Left hindlimb (tissue), 1 donor: ENCODE results near the gene PIEZO1.
"Not testable (repeated sequence)": the region's sequence is repeated elsewhere in the genome, so short reads cannot be mapped to it uniquely, and the experiment has no call there.

Experiments used
- DNase-seq: peaks from one replicate; pipeline ENCODE4 v3.0.0-alpha.2; 2018

PIEZO1 gene

GRCh38 chr16:88803264-88803987, 18.4 kb upstream of the PIEZO1 start, which contains the start of gene CDT1:
TSS of gene CDT1 (plus strand) at chr16:88803789. CDS start at chr16:88803832, 43 bp downstream.
- DNase-seq = peak; percentile 88

DNA sequence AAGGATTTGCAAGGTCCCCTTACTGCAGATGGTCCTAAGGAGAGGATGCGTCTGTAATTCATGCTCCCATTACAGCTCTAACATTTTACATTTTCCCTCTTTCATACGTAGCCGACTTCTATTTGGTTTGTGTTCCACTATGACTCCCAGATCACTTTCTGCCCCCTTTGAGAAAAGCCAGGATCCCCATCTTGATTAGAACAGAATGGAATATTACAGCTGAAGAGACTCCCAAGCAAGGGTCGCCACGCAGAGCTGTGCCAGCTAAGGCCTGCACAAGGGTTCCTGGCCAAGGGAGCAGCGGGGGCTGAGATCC, 15.2 kb upstream of the PIEZO1 start:
- no peak for DNase-seq

DNA sequence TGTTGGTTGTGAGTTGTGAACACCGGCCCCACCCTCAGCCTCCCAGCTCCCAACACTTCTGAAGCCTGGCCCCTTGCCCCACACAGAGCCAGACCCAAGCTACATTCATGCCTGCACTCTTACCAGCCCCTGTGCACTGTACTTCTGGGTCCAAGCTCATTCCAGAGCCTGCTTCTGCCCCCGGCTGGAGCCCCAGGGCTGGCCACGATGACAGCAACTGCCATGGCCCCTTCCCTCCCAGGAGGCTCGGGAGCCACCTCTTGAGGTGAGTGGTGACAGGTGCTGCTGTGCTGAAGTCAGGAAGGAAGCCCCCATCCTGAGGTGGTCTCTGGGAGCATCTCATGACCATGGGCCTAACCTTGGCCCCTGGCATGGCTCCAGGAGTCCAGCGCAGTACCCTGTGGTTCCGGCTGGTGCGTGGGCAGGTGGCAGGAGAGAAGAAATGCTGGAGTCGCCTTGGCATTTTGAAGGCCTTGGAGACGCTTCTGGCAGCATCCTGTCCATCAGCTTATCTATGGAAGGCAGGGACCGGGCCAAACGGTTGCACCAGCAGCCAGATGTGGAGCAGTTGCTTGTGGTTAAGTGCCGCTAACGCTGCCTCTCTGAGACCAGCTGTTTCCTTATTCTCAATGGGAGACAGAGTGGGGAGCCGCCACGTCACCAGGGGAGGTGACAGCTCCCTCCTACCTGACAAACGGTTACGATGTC, 14.7 kb upstream of the PIEZO1 start:
- no peak for DNase-seq

DNA sequence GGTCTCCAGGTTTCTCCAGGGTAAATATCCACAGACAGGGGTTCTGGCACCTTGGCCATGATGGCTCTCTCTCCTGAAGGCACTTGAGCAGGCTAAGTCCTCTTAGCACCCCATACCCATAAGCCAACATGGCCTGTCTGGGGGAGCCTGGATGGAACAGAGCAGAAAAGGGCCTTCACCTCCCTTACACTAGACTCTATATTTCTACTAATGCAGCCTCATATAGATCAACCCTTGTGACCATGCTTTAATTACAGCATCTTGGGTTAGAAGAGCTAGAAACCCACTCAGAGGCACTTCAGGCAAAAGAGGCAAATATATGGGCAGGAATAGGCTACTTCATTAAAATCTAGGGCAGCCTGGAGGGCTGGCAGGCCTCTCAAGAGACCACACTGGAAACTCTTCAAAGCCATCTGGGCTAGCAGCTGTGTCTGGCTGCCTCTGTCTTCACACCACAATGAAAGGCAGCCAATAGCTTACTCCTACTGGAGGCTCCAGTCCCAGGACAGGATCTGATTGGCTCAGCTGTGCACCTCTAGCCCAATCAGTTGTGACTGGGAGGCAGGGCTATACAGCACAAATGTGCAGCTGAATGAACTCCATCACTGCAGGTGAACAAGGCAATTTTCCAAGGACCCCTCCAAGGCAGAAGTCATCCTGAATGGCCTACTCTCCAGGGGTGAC, 13.9 kb upstream of the PIEZO1 start:
- no peak for DNase-seq

DNA sequence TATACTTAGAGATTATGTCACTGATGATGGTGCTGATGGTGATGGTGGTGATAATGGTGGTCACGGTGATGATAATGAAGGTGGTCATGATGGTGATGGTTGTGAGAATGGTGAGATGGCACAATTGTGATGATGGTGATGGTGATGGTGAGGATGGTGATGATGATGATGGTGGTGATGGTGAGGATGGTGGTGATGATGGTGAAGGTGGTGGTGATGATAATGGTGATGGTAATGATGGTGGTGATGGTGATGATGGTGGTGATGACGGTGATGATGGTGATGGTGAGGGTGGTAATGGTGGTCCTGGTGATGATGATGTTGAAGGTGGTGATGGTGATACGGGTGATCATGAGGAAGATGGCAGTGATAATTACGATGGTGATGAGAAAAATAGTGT, 13.1 kb upstream of the PIEZO1 start:
- DNase-seq = no peak

DNA sequence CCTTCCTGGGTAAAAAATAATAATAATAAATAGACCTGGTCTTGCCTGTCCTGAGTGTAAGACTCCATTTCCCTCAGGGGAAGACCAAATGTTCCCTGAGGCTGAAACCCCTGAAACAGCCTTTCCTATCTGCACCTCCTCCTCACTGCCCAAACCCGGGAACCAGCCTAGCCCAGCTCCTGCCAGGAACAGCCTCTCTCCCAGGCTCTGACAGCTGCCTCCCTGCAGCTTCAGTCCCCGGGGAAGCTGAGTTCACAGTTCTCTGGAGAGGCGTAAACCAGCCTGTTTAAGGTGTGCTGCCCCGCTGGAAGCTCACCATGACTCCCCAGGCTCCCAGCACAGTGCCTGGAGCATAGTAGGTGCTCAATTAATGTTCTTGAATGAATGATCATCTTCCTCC, 11.3 kb upstream of the PIEZO1 start:
- DNase-seq = no peak

GRCh38 chr16:88793251-88793954, 8.4 kb upstream of the PIEZO1 start:
- DNase-seq = no peak

DNA sequence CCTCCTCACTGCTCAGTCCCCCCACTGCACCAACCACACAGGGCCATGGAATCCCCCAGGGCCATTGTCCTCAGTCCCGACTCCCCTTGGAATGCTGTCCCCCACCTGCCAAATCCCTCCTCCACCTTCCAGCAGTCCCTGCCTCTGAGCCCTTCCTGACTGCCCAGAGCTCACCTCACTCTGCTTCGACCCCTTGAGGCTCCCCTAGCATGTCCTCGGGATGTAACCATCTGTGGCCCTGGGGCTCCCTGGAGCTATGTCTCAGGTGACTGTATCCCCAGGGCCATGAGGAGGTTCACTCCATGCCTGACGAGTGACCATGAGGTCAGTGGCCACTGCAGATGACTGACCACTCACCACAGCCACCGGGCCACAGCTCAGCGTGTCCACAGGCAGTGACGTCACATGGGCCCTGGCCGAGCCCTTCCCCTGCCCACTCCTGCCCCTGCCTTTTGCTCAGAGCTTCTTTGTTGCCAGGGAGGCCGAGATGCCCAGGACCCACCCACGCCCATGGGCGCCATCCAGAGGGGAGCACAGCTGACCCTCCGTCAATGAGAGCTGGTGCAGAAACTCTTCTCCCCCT, 7.7 kb upstream of the PIEZO1 start:
- no peak for DNase-seq

- DNase-seq = no peak
Measured at GRCh38 chr16:88792078-88792550, 7.1 kb upstream of the PIEZO1 start.

DNA sequence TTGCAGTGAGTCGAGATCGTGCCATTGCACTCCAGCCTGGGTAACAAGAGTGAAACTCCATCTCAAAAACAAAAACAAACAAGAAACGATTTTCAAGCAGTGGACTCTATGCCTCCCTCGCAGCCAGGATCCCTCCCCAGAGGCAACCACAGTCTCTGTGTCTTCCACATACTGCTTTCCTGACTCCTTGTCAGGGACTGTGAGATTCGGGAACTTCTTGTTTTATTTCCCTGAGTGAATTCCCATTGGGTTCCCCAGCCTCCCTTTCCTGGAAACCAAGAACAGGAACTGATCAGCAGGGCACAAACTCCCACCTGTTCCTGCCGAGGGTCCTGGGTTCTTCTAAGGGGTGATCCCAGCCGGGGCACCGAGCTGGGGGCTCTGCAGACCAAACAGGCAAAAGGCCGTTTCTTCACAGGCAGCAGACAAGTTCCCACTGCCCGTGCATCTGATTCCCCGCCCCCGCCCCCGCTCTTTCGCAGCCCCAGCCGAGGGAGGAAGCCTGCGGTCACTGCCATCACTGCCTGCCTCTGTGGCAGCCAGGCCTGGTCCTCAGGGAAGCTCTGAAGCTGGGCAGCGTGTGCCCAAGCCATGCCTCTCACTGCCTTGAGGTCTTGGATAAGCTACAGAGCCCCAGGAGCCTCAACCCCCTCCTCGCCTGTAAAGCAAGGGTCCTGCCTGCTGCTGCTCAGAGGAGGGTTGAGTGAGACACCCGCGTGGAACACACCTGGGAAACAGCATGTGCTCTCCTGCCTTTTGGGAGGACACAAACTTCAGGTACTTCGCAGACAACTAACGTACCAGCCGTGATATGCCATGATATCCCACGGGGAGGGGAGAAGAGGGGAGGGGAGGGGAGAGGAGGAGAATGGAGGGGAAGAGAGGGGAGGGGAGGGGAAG, 5.5 kb upstream of the PIEZO1 start:
- no peak for DNase-seq

- DNase-seq = no peak
Measured at GRCh38 chr16:88789594-88789993, 4.6 kb upstream of the PIEZO1 start.

DNA sequence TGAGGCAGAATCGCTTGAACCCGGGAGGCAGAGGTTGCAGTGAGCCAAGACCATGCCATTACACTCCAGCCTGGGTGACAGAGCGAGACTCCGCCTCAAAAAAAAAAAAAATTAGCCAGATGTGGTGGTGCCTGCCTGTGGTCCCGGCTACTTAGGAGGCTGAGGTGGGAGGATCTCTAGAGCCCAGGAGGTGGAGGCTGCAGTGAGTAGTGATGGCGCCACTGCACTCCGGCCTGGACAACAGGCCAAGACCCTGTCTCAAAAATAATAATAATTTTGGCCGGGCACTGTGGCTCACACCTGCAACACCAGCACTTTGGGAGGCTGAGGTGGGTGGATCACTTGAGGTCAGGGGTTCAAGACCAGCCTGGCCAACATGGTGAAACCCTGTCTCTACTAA, 3.7 kb upstream of the PIEZO1 start:
- DNase-seq = not testable (repeated sequence)

GRCh38 chr16:88787579-88788314, 2.7 kb upstream of the PIEZO1 start:
- DNase-seq = no peak

- no peak for DNase-seq
Measured at GRCh38 chr16:88784856-88785105, 239 bp downstream of the PIEZO1 start.

DNA sequence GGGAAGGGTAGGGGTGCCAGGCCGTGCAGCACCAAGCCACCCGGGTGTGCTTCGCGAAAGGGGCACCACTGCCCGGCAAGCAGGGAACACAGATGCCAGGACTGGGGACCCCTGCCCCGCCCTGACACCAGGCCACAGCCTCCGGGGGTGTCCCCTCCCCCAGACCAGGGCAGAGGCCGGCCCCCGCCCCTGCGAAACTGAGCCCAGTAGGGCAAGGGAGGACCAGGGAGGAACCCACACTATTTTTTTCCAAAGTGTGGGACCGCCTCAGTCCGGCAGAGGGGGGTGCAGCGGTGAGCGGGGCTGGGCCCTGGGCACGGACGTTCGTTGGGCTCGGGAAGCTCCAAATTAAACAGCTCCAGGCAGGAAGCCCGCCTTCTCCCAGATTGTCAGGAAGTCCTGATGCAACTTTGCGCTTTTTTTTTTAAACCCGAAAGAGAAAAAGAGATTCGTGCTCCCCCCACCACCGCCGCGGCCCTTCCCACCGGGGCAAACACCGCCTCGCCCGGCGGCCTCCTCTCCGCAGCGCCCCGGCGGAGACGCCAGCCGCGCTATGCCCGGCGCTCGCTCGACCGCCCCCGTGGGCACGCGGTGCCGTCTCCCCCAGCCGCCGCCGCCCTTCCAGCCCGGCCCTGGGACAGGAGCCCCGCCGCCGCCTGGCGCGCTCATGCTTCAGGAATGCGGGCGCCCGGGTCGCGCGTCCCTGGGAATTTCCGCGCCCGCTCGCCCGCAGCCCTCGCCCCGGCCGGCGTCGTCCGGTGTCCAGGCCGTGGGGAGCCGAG, 755 bp downstream of the PIEZO1 start:
- DNase-seq = peak; percentile 83

GRCh38 chr16:88783391-88784073, 1.5 kb downstream of the PIEZO1 start:
- no peak for DNase-seq

DNA sequence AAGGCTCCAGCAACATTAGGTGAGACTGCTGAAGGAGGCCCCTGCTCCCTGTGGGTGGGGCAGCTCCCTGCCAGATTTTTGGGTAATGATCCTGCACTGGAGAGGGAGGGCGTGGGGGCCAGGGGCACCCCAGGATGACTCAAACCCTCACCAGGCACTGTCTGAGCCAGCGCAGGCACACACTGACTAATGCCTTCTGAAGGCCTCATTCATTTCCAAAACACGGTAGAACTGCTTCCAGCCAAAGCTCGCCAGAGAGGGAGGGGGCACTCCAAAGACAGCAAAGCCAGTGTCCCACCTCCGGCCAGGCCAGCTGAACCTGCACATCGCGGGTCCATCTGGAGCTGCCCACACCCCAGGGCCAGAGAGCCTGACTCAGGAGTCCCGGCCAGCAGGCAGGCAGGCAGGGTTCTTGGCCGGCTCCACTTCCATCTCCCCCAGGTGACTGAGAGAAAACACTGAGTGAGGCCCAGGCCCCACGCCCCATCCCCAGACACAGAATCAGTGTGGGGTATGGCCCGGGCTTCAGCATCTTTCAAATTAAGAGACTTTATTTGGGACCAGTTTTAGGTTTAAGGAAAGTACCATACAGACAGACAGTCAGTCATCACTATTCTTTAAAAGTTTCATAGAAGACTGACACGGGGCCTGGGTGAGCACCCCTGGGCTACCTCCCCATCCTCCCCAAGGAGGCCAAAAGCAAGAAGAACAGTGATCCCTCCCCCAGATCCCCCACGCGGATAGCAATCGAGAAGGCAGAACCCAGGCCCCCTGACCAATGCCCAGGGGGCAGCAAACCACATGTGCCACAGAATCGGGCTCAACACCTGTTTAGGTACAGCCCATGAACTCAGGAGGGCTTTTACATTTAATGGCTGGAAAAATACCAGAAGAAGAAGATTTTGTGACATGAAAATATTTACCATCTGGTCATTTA, 2.3 kb downstream of the PIEZO1 start:
- no peak for DNase-seq

DNA sequence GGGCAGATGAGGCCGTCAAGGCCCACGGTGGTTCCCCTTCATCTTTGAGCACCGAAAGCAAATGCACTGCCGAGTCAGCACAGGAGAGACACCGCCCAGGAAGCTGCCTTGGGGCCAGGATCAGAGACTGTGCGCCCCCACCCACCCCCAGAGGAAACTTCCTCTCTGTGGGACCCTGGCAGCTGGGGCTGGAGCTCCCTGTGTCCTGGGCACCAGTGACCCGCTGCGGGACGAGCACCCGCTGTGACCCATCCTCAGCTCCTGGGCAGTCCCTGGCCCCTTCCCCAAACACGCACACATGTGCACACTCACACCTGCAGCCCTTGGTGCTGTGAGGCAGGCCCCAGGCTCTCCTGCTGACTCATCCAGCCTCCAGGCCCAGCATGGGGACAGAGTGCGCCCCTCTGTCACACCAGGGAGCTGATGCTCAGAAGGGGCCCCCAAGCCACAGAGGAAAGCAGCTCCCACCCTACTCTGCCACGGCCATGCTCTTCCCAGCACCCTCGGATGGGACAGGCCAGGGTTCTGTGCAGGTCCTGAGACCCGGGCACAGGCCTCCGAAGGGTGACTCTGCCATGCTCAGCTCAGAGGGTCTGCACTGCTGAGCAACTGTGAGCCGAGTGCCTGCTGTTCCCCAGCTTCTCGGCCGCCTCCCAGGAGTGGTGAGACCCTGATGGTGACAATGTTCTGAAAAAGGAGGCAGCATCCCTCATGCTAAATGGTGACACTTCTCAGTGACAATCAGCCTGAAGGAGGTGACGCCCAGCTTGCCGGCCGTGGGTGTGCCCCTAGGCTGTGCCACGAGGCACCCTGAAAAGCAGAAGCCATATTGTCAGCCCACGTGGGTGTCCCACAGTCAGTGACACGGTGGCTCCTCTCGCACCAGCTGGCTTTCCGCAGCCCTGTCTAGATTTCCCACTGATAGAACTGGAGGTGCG, 3.6 kb downstream of the PIEZO1 start:
- no peak for DNase-seq
